Transverse colon (tissue), 4 donors: Measurements from ENCODE around the gene VLDLR. TPM values are rescaled to one million over a fixed set of nuclear protein-coding genes. Genes with fewer than 3 reads are reported as not detected.

ENCODE experiments used
- DNase-seq: peaks from one replicate; pipeline ENCODE4 v3.0.0-alpha.2; 2019
- H3K27ac ChIP-seq, 4 donors: fragments of 200-600 bp; sonication (generic); 2 replicates each; pipeline ENCODE4 v1.5.1; 2016 to 2018; ENCODE audit warnings: inconsistent platforms in 4 of 4
- H3K27me3 ChIP-seq: fragments of 200-600 bp; sonication (generic); 2 replicates; pipeline ENCODE4 v1.5.1; 2017; ENCODE audit warnings: inconsistent platforms
- H3K36me3 ChIP-seq, 4 donors: fragments of 200-600 bp; sonication (generic); 2 replicates each; pipeline ENCODE4 v1.5.1; 2017 to 2019; ENCODE audit warnings: inconsistent platforms in 4 of 4
- H3K4me1 ChIP-seq, 4 donors: fragments of 200-600 bp; sonication (generic); 2 replicates each; pipeline ENCODE4 v1.5.1; 2017 to 2020; ENCODE audit warnings: inconsistent platforms in 4 of 4
- H3K4me3 ChIP-seq, 4 donors: fragments of 200-600 bp; sonication (generic); 1 replicate in 1 of 4; 2 replicates in 3 of 4; pipeline versions ENCODE4 v1.5.1 to v1.6.1; 2017 to 2019; ENCODE audit warnings: inconsistent platforms in 4 of 4
- H3K9me3 ChIP-seq, 2 donors: fragments of 200-600 bp; sonication (generic); 2 replicates each; pipeline ENCODE4 v1.5.1; 2017 to 2019; ENCODE audit warnings: inconsistent platforms in 2 of 2
- EP300 ChIP-seq: sonication (generic); formaldehyde crosslinking; IDR thresholded peaks from one replicate; pipeline ENCODE4 v1.6.1; 2017; ENCODE audit warnings: antibody characterized with exemption, low read depth
- POLR2A ChIP-seq: fragments of 450-650 bp; IDR thresholded peaks from one replicate; pipeline ENCODE4 v1.6.1; 2016; ENCODE audit warnings: antibody characterized with exemption, mild to moderate bottlenecking, moderate library complexity
- POLR2AphosphoS5 ChIP-seq, 3 donors: sonication (generic); formaldehyde crosslinking; IDR thresholded peaks; one replicate each; pipeline ENCODE4 v1.6.1; 2016; ENCODE audit warnings: antibody characterized with exemption in 3 of 3
- WGBS, 2 donors: methylation state at CpG; one replicate each; pipeline ENCODE4 v1.1.5; 2018; ENCODE audit warnings: low coverage in 1 of 2; 5-methylcytosine and 5-hydroxymethylcytosine counted together
- in situ Hi-C, 4 donors: fragments of 200-750 bp; cut with MboI; loops; one replicate each; pipeline versions ENCODE4 v1.15.0 to v1.15.1; 2017; ENCODE audit warnings: low sequenced_read_pairs in 3 of 4, low pct_ligation_motif_present in 1 of 4, low pct_unique_long_range_greater_than_20kb in 1 of 4
- intact Hi-C: fragments of 100-400 bp; cut with DNase I; formaldehyde crosslinking; loops from one replicate; pipeline ENCODE4 v1.15.1; 2023; ENCODE audit warnings: low total_unique reads
- total RNA-seq, 4 donors: library from RNA; depleted of rRNA; stranded (reverse); fragments of >200 nt; gene quantifications; one replicate each; pipeline ENCODE4 v1.1.0, GENCODE V29; 2016
- TF ChIP-seq, protein P1 (sequence below), 5 experiments: fragments of 200-600 bp in 3 of 5; fragments of 450-650 bp in 2 of 5; sonication (generic) in 3 of 5; IDR thresholded peaks; 1 replicate in 2 of 5; 2 replicates in 3 of 5; pipeline ENCODE4 v1.5.1; 2016 to 2017; ENCODE audit warnings: antibody characterized with exemption in 5 of 5, inconsistent platforms in 3 of 5, mild to moderate bottlenecking in 2 of 5, moderate library complexity in 1 of 5

The VLDLR gene
- 10 to 100 TPM in 2 of 4 donors, 1 to 10 TPM in 1, under 1 TPM in 1; 0.80 to 14.0 (median 9.6) TPM for total RNA-seq

DNA sequence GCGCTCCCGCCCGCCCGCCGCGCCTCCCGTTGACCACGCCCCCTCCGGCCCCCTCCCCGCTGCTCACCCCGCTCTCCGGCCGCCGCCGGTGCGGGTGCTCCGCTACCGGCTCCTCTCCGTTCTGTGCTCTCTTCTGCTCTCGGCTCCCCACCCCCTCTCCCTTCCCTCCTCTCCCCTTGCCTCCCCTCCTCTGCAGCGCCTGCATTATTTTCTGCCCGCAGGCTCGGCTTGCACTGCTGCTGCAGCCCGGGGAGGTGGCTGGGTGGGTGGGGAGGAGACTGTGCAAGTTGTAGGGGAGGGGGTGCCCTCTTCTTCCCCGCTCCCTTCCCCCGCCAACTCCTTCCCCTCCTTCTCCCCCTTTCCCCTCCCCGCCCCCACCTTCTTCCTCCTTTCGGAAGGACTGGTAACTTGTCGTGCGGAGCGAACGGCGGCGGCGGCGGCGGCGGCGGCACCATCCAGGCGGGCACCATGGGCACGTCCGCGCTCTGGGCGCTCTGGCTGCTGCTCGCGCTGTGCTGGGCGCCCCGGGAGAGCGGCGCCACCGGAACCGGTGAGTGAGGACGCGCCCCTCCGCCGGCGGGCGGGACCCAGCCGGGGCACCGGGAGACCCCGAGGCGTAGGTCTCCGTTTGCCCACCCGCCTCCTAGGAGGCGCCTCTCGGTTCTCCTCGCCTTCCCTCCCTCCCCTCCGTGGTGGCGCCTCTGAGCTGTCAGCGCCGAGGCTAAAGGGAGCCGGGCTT, at the start of gene VLDLR:
Gene VLDLR (plus strand): TSS at position 66 of the 739 bp plus-strand sequence. CDS start 403 bp downstream, at position 469.
- intact Hi-C loops (no loop called here), in situ Hi-C loops (no loop called here)
- Histone ChIP-seq H3K36me3 (no peaks in the 10 kb centered on the region), H3K9me3 (no peaks in the 10 kb centered on the region), H3K27me3 (peaks cover 14% of the 10 kb centered on the region), H3K4me1 (peaks cover 0 to 17% (median 10%) of the 10 kb centered on the region in 4 donors), H3K27ac (peak within 1 kb of the TSS; percentile 28 to 78 (median 65)), H3K4me3 (peak within 1 kb of the TSS; percentile 46 to 71 (median 68))
- TF ChIP-seq POLR2AphosphoS5 (IDR thresholded peaks at IDR 0.05): no peak
- DNase-seq: peak; percentile 53
- WGBS, 2 donors: 0% methylated on average over 48 of the region's 72 CpGs; no CpG with 5 or more reads in 1 of the 2 donors

DNA sequence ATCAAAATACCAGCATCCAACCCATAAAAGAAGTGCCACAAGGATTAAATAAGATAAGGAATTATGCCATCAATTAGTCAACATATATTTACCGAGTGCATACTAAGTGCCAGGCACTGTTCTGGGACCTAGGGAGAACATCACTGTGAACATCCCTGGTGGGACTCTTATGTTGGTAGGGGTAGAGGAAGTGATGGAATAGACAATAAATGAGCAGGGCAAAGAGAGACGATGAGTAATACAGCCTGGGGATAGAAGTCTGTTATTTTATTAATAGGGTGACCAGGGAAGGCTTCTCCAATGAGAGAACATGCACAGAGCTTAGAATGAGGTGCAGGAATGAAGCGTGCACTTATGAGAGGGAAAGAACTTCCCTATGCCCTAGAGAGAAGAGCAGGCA, 47.4 kb upstream of the VLDLR start:
- 85 to 95% methylated on average over 2 to 3 of the region's 3 CpGs for WGBS, 2 donors
- DNase-seq: no peak
- H3K4me1 ChIP-seq: peaks cover 11 to 33% (median 15%) of the 10 kb centered on the region in 4 donors
- H3K36me3 ChIP-seq: no peaks in the 10 kb centered on the region
- TF ChIP-seq, protein P1, sequence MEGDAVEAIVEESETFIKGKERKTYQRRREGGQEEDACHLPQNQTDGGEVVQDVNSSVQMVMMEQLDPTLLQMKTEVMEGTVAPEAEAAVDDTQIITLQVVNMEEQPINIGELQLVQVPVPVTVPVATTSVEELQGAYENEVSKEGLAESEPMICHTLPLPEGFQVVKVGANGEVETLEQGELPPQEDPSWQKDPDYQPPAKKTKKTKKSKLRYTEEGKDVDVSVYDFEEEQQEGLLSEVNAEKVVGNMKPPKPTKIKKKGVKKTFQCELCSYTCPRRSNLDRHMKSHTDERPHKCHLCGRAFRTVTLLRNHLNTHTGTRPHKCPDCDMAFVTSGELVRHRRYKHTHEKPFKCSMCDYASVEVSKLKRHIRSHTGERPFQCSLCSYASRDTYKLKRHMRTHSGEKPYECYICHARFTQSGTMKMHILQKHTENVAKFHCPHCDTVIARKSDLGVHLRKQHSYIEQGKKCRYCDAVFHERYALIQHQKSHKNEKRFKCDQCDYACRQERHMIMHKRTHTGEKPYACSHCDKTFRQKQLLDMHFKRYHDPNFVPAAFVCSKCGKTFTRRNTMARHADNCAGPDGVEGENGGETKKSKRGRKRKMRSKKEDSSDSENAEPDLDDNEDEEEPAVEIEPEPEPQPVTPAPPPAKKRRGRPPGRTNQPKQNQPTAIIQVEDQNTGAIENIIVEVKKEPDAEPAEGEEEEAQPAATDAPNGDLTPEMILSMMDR (IDR thresholded peaks at IDR 0.05): no peak
- no peak for TF ChIP-seq EP300
- no peak for TF ChIP-seq POLR2AphosphoS5 (IDR thresholded peaks at IDR 0.05)
- no peak for TF ChIP-seq POLR2A
- no peak overlapping the region for H3K4me3 ChIP-seq
- in situ Hi-C loops: no loop called here
- no peaks in the 10 kb centered on the region for H3K9me3 ChIP-seq
- intact Hi-C loops: no loop called here
- no peak overlapping the region for H3K27ac ChIP-seq
- H3K27me3 ChIP-seq: no peaks in the 10 kb centered on the region

DNA sequence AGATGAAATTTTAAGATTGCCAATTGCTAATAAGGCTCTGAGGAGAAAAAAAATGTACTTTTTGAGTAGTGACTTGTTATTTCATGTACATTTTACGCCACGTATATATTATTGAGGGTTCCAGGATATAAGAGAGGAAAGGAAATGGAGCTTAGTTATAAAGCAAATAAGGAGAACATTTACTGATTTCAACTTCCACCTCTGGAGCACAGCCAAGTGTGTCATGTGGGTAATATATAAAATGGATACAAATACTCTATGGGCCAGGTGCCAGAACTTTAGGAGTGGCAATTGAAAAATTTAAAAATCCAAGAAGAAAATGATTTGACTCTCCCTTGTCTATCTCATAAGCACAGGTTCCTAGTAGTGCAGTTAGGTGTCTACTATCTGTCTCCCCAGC, 45.0 kb upstream of the VLDLR start:
- intact Hi-C loops: no loop called here
- peak; percentile 68 for DNase-seq
- H3K27ac ChIP-seq: no peak overlapping the region
- H3K9me3 ChIP-seq: no peaks in the 10 kb centered on the region
- H3K27me3 ChIP-seq: no peaks in the 10 kb centered on the region
- no peak overlapping the region for H3K4me3 ChIP-seq
- 36 to 53% methylated on average over 2 of the region's 2 CpGs for WGBS, 2 donors
- in situ Hi-C loops: no loop called here
- no peak for TF ChIP-seq POLR2A
- TF ChIP-seq POLR2AphosphoS5 (IDR thresholded peaks at IDR 0.05): no peak
- TF ChIP-seq EP300: no peak
- TF ChIP-seq, protein P1 (IDR thresholded peaks at IDR 0.05): no peak
- peaks cover 0 to 20% (median 5%) of the 10 kb centered on the region in 4 donors for H3K4me1 ChIP-seq
- no peaks in the 10 kb centered on the region for H3K36me3 ChIP-seq

DNA sequence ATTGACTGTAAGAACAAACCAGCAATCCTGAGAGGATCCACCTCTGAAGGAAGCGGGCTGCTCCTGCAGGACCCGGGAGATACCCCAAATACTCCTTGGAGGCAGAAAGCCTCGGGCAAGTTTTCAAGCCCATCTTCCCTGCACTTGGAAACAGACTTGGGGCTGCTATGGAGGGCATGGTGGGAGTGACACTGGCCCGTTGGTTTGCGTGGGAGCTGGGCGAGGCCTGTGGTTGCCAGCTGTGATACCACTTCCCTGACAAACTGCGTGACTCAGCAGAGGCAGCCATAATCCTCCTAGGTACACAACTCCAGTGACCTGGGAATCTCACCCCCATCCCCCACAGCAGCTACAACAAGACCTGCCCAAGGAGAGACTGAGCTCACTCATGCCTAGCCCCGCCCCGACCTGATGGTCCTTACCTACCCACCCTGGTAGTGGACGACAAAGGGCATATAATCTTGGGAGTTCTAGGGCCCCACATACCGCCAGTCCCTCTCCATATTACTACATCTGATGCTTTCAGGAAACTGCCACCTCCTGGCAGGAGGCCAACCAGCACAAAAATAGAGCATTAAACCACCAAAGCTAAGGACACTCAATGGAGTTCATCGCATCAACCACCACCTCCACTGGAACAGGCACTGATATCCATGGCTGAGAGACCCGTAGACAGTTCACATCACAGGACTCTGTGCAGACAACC, 38.1 kb upstream of the VLDLR start:
- Histone ChIP-seq H3K36me3 (no peaks in the 10 kb centered on the region), H3K9me3 (no peaks in the 10 kb centered on the region), H3K27ac (no peak overlapping the region), H3K27me3 (no peaks in the 10 kb centered on the region), H3K4me3 (no peak overlapping the region), H3K4me1 (no peaks in the 10 kb centered on the region)
- 80 to 83% methylated on average over 1 to 13 of the region's 13 CpGs for WGBS, 2 donors
- in situ Hi-C loops (no loop called here), intact Hi-C loops (no loop called here)
- peak; percentile 32 for DNase-seq
- no peak for TF ChIP-seq EP300
- TF ChIP-seq POLR2AphosphoS5 (IDR thresholded peaks at IDR 0.05): no peak
- TF ChIP-seq, protein P1 (IDR thresholded peaks at IDR 0.05): no peak
- TF ChIP-seq POLR2A: no peak
